UCSD-AML1 (cell line): ENCODE measurements around the gene GP5.

Source experiments
- DNase-seq: peaks from one replicate; lab custom pipeline; 2025; ENCODE audit not compliant: unreplicated experiment; lab: John Stamatoyannopoulos, UW

Gene GP5

DNA sequence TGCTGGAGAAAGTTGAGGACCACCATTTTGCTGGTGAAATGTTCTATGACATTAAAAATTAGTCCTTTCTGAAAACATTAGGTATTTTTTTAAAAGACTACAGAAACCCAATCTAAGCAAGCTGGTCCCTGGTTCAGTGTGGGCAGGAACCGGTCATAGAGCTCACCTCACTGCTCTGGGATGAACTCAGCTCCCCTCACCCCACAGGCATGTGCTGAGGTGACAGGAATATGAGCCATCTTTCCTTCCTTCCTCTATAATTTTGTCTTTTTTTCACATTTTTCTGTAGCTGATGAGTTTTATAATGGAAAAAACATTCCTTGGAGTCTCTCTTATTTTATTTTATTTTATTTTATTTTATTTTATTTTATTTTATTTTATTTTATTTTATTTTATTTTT lies 21.4 kb downstream of the GP5 start:
- no peak for DNase-seq

DNA sequence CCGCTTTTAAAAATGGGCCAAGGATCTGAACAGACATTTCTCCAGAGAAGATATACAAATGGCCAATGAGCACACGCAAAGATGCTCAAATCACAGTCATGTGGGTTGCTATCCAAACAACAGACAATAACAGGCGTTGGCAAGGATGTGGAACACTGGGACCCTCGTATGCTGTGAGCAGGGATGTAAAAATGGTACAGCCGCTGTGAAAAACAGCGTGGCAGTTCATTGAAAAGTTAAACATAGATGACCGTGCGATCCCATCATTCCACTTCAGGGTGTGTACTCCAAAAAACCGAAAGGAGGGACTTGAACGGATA lies 22.9 kb downstream of the GP5 start:
- no peak for DNase-seq

- DNase-seq, result no peak
These were observed 23.4 kb downstream of the GP5 start for GRCh38 chr3:194375473-194376240.

- no peak for DNase-seq
These were observed 24.1 kb downstream of the GP5 start for GRCh38 chr3:194374935-194375334.

DNA sequence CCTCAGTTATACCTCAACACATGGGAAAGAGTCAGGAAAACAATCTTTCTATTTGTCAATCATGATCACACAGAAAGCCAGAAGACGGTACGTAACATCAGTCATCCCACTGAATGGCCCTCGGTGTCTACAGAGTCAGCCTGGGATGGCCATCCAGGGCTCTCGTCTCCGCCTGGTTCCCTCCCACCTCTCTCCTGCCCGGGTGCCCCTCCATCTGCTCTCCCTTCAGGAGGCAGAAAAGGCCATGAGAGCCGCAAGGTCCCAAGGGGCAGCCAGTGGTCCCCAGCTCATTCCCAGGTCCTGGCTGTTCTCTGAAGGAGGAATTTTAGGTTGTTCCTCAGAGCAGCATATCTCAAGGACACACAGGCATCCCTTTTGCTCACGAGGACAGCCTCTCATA lies 25.2 kb downstream of the GP5 start:
- DNase-seq, result no peak

GRCh38 chr3:194373028-194373427 lies 26.0 kb downstream of the GP5 start:
- no peak for DNase-seq

GRCh38 chr3:194370753-194371152 lies 28.3 kb downstream of the GP5 start:
- no peak for DNase-seq

DNA sequence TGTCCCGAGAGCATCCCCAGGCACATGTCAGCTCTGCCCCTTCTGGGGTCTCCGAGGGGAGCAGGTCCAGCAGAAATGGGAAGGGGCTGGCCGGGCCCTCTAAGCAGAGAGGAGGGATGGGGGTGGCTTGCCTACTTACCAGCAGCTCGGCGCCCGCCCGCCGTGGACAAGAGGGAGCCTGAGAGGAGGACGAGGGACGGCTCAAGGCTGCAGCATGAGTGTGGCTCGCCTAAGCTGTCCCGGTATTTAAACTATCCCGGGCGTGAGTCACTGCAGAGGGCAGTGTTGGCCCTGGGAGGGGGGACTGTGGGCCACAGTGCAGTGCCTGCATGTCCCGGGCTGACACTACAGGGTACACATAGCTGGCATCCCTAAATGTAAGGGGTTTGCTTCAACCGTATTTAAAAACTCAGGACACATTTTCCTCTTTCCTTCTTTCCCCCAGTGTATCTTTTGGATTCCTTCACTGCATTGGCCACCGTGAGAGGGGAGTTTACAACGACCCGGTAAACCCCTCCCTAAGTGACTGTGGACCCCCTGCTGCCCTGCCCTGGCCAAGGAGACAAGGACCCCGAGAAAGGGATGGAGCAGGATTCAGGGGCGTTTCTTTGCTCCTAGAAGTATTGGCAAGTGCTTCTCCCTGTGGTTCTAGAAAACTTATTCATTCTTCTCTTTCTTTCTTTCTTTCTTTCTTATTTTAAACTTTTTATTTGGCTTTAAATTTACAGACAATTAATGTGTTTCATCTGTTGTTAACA lies 29.4 kb downstream of the GP5 start, which contains the start of gene LRRC15:
LRRC15 (minus strand) TSS at position 222 of the 758 bp plus-strand sequence. CDS start 8,700 bp downstream, outside the sequence.
- no peak for DNase-seq

DNA sequence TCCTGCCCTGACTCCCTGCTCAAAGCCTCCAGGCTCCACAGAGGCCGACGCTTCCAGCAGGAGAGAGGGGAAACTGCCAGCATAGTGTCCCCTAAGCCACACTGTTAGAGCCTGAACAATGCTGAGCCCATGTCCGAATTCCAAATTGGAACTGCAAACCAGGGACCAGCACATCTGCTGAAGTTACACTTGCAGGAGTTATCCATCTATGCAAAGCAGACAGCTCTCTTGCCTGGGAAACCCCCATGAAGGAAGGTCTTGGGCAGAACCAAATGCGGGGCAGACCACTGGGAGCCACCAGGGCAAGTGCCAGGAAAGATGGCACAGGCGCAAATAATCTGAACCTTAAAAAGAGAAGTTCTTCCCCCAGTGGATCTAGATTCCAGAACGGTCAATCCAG lies 30.1 kb downstream of the GP5 start:
- no peak for DNase-seq

DNA sequence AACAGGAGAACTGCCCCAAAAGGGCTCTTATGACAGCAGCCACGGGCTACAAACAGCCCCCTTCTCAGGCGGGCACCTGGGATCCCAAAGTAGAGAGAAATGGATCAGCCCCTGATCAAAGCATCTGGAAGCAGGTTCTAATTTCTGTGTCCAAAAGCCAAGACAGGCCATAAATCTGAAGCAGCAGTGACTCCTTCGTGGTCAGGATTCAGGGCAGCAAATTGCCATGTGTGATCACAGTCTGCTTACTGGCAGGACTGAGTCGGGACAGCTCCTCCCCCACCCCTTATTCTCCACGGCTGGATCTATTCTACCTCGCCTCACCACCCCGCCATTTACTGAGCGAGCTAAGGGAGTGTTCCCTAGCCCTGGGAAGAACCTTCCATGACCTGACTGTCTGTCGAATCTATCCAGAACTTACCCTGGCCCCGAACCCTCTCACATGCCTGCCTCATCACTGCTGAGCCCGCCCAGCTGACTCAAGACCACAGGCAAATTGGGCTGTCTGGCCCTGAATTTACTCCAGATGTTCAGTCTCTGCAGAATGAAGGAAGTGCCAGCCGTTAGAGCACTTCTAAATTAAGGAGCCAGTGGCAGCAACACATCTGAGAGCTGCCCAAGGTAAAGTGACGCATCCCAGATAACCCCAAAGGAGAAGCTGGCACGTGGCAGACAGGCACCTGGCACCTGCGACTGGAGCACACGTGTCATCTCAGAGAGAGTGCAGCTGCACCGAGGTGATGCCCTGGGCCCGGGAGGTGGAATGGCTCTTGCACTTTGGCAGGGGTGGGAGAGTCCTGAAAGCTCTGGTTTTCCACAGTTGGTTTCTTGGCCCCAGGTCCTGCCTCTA lies 30.8 kb downstream of the GP5 start:
- no peak for DNase-seq

DNA sequence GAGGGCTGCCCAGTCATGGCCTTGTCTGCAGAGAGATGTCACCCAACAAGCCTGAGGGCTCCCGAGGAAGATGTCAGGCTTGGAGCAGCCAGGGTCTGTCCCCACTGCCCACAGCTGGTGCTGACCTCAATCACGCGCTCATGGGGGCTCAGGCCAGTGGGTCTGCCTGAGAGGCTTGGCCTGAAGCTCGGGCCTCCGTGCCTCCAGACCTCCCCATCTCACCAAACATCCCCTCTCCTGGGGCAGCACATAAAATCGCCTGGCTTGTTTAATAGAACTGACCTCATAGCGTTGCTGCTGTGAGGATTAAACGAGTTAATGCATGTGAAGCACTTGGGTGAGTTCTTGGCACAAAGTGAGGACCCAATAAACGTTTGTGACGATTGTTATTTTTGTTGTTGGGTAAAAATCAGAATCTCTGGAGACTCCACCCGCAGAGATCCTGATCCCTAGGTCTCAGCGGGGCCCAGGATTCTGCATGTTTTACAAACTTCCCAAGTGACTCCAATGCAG lies 33.0 kb downstream of the GP5 start:
- no peak for DNase-seq

GRCh38 chr3:194365526-194365925 lies 33.5 kb downstream of the GP5 start:
- DNase-seq, result no peak

DNA sequence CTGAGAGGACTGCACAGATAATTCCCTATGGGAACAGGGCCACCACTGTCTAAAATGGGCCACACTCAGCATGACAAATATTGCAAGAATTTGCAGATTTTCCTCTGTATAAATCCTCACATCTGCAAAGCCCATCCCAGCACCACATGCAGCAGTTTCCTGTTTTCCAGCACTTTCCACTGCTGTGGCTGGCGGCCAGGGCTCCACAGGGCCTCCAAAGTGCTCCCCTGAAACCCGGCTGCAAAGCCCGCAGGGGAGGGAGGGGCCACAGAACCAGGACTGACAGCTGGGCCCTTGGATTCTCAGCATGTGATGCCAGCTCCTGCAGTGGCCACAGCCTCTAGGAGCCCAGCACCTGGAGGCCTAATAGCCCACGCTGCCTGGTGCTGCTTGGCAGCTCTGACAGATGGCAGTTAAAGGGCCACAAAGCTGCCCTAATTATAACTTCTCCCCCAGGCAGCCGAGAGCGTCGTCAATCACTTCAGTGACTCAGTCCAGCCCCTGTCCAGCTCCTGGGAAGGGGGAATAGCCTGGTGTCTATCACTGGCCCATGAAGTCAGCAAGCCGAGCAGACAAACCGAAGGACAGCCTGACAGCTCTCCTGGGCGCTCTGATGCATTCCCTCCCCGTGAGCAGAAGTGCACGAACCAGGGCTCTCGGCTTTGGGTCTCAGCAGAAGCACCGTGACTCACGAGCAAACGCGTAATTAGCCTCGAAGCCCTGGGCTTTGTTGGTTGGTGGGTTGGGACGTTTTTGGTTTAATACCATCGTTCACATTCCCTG lies 34.2 kb downstream of the GP5 start:
- no peak for DNase-seq

GRCh38 chr3:194364314-194364651 lies 34.8 kb downstream of the GP5 start:
- no peak for DNase-seq

DNA sequence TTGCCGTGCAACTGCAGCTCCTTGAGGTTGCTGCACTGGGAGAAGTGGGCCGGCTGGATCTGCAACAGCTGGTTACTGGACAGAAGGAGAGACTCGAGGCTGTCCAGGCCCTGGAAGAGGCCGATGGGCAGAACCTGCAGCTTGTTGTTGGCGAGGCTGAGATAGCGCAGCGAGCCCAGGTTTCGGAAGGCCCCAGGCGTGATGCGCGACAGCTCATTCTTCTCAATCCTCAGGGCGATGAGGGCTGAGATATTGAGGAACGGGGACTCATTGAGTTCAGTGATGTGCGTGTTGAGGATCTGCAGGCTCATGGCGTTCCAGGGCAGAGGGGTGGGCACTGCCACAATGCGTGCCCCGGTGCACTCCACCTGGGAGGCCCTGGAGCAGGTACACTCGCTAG lies 38.5 kb downstream of the GP5 start:
- no peak for DNase-seq

DNA sequence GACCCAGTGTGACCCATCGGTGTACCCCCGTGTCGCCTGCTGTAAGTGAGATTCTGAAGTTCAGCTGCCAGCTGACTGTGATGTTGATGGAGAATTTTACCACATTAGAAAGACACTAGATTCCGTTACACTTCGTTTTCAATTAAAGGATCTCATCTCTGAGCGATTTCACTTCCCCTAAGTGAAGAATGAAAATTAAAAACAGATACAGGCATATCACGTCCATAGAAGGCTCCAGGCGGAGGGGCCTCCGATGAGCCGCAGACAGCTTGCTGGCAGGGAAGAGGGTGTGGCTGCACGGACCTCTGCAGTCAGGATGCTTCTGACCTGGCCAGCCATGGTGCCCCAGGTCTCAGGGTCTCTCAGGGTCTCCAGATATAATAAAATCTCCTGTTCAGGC lies 41.4 kb downstream of the GP5 start:
- no peak for DNase-seq

DNA sequence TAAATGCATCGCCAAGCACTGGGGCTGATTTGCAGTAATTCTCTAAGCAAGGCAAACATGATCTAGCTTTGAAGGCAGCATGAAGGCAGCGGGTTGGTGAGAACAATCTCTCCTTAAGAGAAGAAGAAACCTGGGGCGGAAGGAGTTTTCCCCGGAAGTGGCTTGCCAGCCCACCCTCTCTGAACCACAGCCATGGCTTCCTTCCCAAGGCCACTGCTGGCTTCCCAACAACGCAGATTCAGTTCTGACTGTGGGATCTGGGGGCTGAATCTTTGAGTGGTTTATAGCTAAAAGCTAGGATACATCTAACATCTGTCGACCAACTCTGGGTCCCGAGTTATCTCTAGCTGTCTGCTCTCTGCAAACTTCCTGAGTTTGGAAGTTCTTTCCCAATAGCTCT lies 43.7 kb downstream of the GP5 start:
- DNase-seq, result peak; percentile 37

- no peak for DNase-seq
These were observed 44.8 kb downstream of the GP5 start for GRCh38 chr3:194354315-194354714.

GRCh38 chr3:194352667-194353246 lies 46.3 kb downstream of the GP5 start:
- no peak for DNase-seq

DNA sequence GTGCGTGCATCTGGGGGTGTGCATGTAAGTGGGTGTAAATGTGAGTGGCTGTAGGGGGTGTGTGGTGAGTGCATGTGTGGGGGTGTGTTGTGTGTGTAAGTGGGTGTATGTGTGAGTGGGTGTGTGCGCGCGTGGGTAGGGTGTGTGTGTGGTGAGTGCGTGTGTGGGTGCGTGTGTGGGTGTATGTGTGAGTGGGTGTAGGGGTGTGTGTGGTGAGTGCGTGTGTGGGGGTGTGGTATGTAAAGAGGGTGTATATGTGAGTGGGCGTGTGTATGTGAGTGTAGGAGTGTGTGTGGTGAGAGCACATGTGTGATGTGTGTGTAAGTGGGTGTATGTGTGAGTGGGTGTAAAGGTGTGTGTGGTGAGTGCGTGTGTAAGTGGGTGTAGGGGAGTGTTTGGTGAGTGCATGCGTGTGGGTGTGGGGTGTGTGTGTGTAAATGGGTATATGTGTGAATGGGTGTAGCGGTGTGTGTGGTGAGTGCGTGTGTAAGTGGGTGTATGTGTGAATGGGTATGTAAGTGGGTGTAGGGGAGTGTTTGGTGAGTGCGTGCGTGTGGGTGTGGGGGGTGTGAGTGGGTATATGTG lies 47.0 kb downstream of the GP5 start:
- DNase-seq, result no peak
